ENCODE measurements around the gene ACOXL.

GRCh38 chr2:110927526-110927925, 195.2 kb downstream of the ACOXL start:
- TF ChIP-seq CTCF (IDR thresholded peaks at IDR 0.05) (no peak), POLR2A (IDR thresholded peaks at IDR 0.05) (no peak)

Data from testis (tissue), 2 donors.